Hepatocyte (in vitro differentiated cells): Measurements from ENCODE around the gene POGK. TPM values are rescaled to one million over a fixed set of nuclear protein-coding genes. Genes with fewer than 3 reads are reported as not detected.

Experiments used
- DNase-seq: peaks from one replicate; pipeline ENCODE4 v3.0.0-alpha.2; 2016; ENCODE audit warnings: low spot score
- H2AFZ ChIP-seq: fragments of 200-600 bp; sonication (generic); 2 replicates; pipeline ENCODE4 v1.6.0; 2016; ENCODE audit warnings: antibody characterized with exemption, mild to moderate bottlenecking
- H3K27ac ChIP-seq: fragments of 200-600 bp; sonication (generic); 2 replicates; pipeline ENCODE4 v1.5.1; 2016; ENCODE audit warnings: mild to moderate bottlenecking
- H3K27me3 ChIP-seq: fragments of 200-600 bp; sonication (generic); 2 replicates; pipeline ENCODE4 v1.6.1; 2016
- H3K36me3 ChIP-seq: fragments of 200-600 bp; sonication (generic); replicated peaks from 2 replicates; pipeline ENCODE4 v1.5.1; 2016; ENCODE audit warnings: low read depth; ENCODE audit not compliant: insufficient read depth
- H3K4me1 ChIP-seq: fragments of 200-600 bp; sonication (generic); 2 replicates; pipeline ENCODE4 v1.5.1; 2016; ENCODE audit warnings: mild to moderate bottlenecking, moderate library complexity; ENCODE audit not compliant: insufficient read depth
- H3K4me2 ChIP-seq: fragments of 200-600 bp; sonication (generic); 2 replicates; pipeline ENCODE4 v1.6.0; 2016
- H3K4me3 ChIP-seq: fragments of 200-600 bp; sonication (generic); 2 replicates; pipeline ENCODE4 v1.5.1; 2016; ENCODE audit warnings: mild to moderate bottlenecking
- H3K79me2 ChIP-seq: fragments of 200-600 bp; sonication (generic); 2 replicates; pipeline ENCODE4 v1.6.0; 2017; ENCODE audit warnings: mild to moderate bottlenecking
- H3K9me2 ChIP-seq: fragments of 200-600 bp; sonication (generic); replicated peaks from 2 replicates; pipeline ENCODE4 v1.6.0; 2017; ENCODE audit warnings: mild to moderate bottlenecking; ENCODE audit not compliant: insufficient read depth
- H3K9me3 ChIP-seq: fragments of 200-600 bp; sonication (generic); 2 replicates; pipeline ENCODE4 v1.5.1; 2016; ENCODE audit warnings: low read depth, mild to moderate bottlenecking
- H4K20me1 ChIP-seq: fragments of 200-600 bp; sonication (generic); 2 replicates; pipeline ENCODE4 v1.6.0; 2016; ENCODE audit warnings: mild to moderate bottlenecking; ENCODE audit not compliant: insufficient read depth, poor library complexity, severe bottlenecking
- CTCF ChIP-seq: fragments of 200-600 bp; sonication (generic); IDR thresholded peaks from 2 replicates; pipeline ENCODE4 v1.5.1; 2016; ENCODE audit warnings: antibody characterized with exemption, mild to moderate bottlenecking; ENCODE audit not compliant: poor library complexity
- EZH2 ChIP-seq: fragments of 200-600 bp; sonication (generic); IDR thresholded peaks from 2 replicates; pipeline ENCODE4 v1.6.1; 2016; ENCODE audit warnings: antibody characterized with exemption, mild to moderate bottlenecking, borderline replicate concordance
- EZH2phosphoT487 ChIP-seq: fragments of 200-600 bp; sonication (generic); IDR thresholded peaks from one replicate; pipeline ENCODE4 v1.6.1; 2018; ENCODE audit warnings: antibody characterized with exemption, mild to moderate bottlenecking, low read depth, moderate library complexity; ENCODE audit not compliant: unreplicated experiment, severe bottlenecking
- whole genome bisulfite sequencing: methylation state at CpG from one replicate; pipeline ENCODE4 v1.1.6; 2016; ENCODE audit warnings: low lambda C conversion rate; ENCODE audit errors: missing lambda C conversion rate; 5-methylcytosine and 5-hydroxymethylcytosine counted together
- polyA plus RNA-seq: library from polyadenylated mRNA; unstranded; fragments of >200 nt; fragmentation: Nextera tagmentation; extraction: Ambion mirVana; gene quantifications from 2 replicates; pipeline ENCODE4 v1.2.1, GENCODE V29; 2016
- total RNA-seq: library from RNA; depleted of rRNA; stranded (reverse); fragments of >200 nt; gene quantifications from 2 replicates; pipeline ENCODE4 v1.2.3, GENCODE V29; 2014

POGK gene
- total and polyA plus RNA-seq, 2 experiments from 2014 or later, result 22.6 to 37.2 TPM

- Histone ChIP-seq H3K4me3 (no peak overlapping the region), H2AFZ (no peak overlapping the region), H4K20me1 (no peaks in the 10 kb centered on the region), H3K27me3 (peaks cover 36% of the 10 kb centered on the region), H3K27ac (no peak overlapping the region), H3K9me3 (no peaks in the 10 kb centered on the region), H3K36me3 (no peaks in the 10 kb centered on the region), H3K4me1 (peaks cover 5% of the 10 kb centered on the region), H3K9me2 (no peaks in the 10 kb centered on the region), H3K79me2 (no peaks in the 10 kb centered on the region), H3K4me2 (no peak overlapping the region)
- DNase-seq, result no peak
- TF ChIP-seq EZH2 (no peak), CTCF (no peak), EZH2phosphoT487 (no peak)
- WGBS, result 67% methylated on average over 4 of the region's 4 CpGs
Observed at GRCh38 chr1:166888373-166889111, 49.3 kb downstream of the POGK start.

- Histone ChIP-seq H3K9me2 (no peaks in the 10 kb centered on the region), H3K9me3 (no peaks in the 10 kb centered on the region), H3K27ac (no peak overlapping the region), H3K27me3 (peaks cover 29% of the 10 kb centered on the region), H2AFZ (no peak overlapping the region), H4K20me1 (no peaks in the 10 kb centered on the region), H3K4me2 (no peak overlapping the region), H3K4me3 (no peak overlapping the region), H3K4me1 (no peaks in the 10 kb centered on the region), H3K79me2 (no peaks in the 10 kb centered on the region), H3K36me3 (no peaks in the 10 kb centered on the region)
- TF ChIP-seq EZH2phosphoT487 (no peak), CTCF (no peak), EZH2 (no peak)
- DNase-seq, result no peak
Observed at GRCh38 chr1:166889776-166890175, 50.5 kb downstream of the POGK start.

GRCh38 chr1:166895766-166896165, 56.5 kb downstream of the POGK start:
- Histone ChIP-seq H3K4me3 (no peak overlapping the region), H3K36me3 (no peaks in the 10 kb centered on the region), H3K9me3 (no peaks in the 10 kb centered on the region), H3K4me2 (no peak overlapping the region), H4K20me1 (no peaks in the 10 kb centered on the region), H3K9me2 (no peaks in the 10 kb centered on the region), H3K4me1 (no peaks in the 10 kb centered on the region), H2AFZ (no peak overlapping the region), H3K27me3 (peaks cover 14% of the 10 kb centered on the region), H3K79me2 (no peaks in the 10 kb centered on the region), H3K27ac (no peak overlapping the region)
- no peak for TF ChIP-seq EZH2
- TF ChIP-seq CTCF, result no peak
- TF ChIP-seq EZH2phosphoT487, result no peak
- WGBS, result 64% methylated on average over 4 of the region's 4 CpGs
- DNase-seq, result no peak
